ENCODE measurements around the gene RFLNA. TPM values are rescaled to one million over a fixed set of nuclear protein-coding genes. Genes with fewer than 3 reads are reported as not detected.

RFLNA gene
- total and polyA plus RNA-seq, 2 of the 13 experiments (the other 11 are each of a cell fraction or from before 2014, with no cell fraction given) = not detected

GRCh38 chr12:124278389-124279101 is 16.3 kb upstream of the RFLNA start (continued):
- TF ChIP-seq, protein P1, sequence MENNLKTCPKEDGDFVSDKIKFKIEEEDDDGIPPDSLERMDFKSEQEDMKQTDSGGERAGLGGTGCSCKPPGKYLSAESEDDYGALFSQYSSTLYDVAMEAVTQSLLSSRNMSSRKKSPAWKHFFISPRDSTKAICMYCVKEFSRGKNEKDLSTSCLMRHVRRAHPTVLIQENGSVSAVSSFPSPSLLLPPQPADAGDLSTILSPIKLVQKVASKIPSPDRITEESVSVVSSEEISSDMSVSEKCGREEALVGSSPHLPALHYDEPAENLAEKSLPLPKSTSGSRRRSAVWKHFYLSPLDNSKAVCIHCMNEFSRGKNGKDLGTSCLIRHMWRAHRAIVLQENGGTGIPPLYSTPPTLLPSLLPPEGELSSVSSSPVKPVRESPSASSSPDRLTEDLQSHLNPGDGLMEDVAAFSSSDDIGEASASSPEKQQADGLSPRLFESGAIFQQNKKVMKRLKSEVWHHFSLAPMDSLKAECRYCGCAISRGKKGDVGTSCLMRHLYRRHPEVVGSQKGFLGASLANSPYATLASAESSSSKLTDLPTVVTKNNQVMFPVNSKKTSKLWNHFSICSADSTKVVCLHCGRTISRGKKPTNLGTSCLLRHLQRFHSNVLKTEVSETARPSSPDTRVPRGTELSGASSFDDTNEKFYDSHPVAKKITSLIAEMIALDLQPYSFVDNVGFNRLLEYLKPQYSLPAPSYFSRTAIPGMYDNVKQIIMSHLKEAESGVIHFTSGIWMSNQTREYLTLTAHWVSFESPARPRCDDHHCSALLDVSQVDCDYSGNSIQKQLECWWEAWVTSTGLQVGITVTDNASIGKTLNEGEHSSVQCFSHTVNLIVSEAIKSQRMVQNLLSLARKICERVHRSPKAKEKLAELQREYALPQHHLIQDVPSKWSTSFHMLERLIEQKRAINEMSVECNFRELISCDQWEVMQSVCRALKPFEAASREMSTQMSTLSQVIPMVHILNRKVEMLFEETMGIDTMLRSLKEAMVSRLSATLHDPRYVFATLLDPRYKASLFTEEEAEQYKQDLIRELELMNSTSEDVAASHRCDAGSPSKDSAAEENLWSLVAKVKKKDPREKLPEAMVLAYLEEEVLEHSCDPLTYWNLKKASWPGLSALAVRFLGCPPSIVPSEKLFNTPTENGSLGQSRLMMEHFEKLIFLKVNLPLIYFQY (CRISPR knock-in tag; IDR thresholded peaks at IDR 0.05; ENCODE audit: borderline replicate concordance) = no peak
- TF ChIP-seq GABPB1 (CRISPR knock-in tag; IDR thresholded peaks at IDR 0.05) (peak; percentile 11; the same call in 1 of the 2 replicates), HCFC1 (IDR thresholded peaks at IDR 0.05; ENCODE audit: low read depth, low read length) (no peak), ZFP91 (CRISPR knock-in tag; IDR thresholded peaks at IDR 0.05; ENCODE audit: borderline replicate concordance) (peak; percentile 70; the same call in 1 of the 2 replicates), HOXA9 (CRISPR knock-in tag; IDR thresholded peaks at IDR 0.05; ENCODE audit: borderline replicate concordance) (peak; percentile 61; the same call in 1 of the 2 replicates), ZNF350 (CRISPR knock-in tag; IDR thresholded peaks at IDR 0.05; ENCODE audit: borderline replicate concordance, low read depth) (peak; percentile 55; the same call in 1 of the 2 replicates), REST (IDR thresholded peaks at IDR 0.05; ENCODE audit: borderline replicate concordance in 1 of 2, low read depth in 1 of 2, low read length in 2 of 2) (0 out of 4 replicates have a peak, but pooled peaks of 1 of the 2 experiments have one; percentile 35), GMEB2 (CRISPR knock-in tag; IDR thresholded peaks at IDR 0.05; ENCODE audit: low read depth) (no peak), FOXO1 (CRISPR knock-in tag; IDR thresholded peaks at IDR 0.05) (peak; percentile 44; the same call in 1 of the 2 replicates), ZNF781 (CRISPR knock-in tag; IDR thresholded peaks at IDR 0.05; ENCODE audit: borderline replicate concordance, not compliant biosample characterization) (no peak)
- TF ChIP-seq, protein P2, sequence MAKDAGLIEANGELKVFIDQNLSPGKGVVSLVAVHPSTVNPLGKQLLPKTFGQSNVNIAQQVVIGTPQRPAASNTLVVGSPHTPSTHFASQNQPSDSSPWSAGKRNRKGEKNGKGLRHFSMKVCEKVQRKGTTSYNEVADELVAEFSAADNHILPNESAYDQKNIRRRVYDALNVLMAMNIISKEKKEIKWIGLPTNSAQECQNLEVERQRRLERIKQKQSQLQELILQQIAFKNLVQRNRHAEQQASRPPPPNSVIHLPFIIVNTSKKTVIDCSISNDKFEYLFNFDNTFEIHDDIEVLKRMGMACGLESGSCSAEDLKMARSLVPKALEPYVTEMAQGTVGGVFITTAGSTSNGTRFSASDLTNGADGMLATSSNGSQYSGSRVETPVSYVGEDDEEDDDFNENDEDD (CRISPR knock-in tag; IDR thresholded peaks at IDR 0.05; ENCODE audit: borderline replicate concordance) = 0 out of 2 replicates have a peak, but pooled peaks have one; percentile 17
- TF ChIP-seq, protein P3, sequence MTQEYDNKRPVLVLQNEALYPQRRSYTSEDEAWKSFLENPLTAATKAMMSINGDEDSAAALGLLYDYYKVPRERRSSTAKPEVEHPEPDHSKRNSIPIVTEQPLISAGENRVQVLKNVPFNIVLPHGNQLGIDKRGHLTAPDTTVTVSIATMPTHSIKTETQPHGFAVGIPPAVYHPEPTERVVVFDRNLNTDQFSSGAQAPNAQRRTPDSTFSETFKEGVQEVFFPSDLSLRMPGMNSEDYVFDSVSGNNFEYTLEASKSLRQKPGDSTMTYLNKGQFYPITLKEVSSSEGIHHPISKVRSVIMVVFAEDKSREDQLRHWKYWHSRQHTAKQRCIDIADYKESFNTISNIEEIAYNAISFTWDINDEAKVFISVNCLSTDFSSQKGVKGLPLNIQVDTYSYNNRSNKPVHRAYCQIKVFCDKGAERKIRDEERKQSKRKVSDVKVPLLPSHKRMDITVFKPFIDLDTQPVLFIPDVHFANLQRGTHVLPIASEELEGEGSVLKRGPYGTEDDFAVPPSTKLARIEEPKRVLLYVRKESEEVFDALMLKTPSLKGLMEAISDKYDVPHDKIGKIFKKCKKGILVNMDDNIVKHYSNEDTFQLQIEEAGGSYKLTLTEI (CRISPR knock-in tag; conservative IDR thresholded peaks at IDR 0.05) = no peak
